ENCODE measurements around the gene DNAH3. TPM values are rescaled to one million over a fixed set of nuclear protein-coding genes. Genes with fewer than 3 reads are reported as not detected.
"Not testable (repeated sequence)": the region's sequence is repeated elsewhere in the genome, so short reads cannot be mapped to it uniquely, and the experiment has no call there.

Gene DNAH3
- total RNA-seq, 2 experiments from 2014 or later = not detected

GRCh38 chr16:20957153-20957552, 193.5 kb downstream of the DNAH3 start:
- H3K36me3 Mint-ChIP-seq = no peaks in the 10 kb centered on the region
- H3K27me3 Mint-ChIP-seq = peaks cover 4% of the 10 kb centered on the region
- H3K4me1 Mint-ChIP-seq (ENCODE audit: low read depth) = no peaks in the 10 kb centered on the region
- H3K4me3 Mint-ChIP-seq = no peak overlapping the region
- CTCF ChIA-PET = no interaction called here
- no peaks in the 10 kb centered on the region for H3K9me3 Mint-ChIP-seq
- H3K27ac Mint-ChIP-seq = no peak overlapping the region
- POLR2A ChIA-PET = no interaction called here
- intact Hi-C loops (cut with micrococcal nuclease) = no loop called here
- DNase-seq = no peak

DNA sequence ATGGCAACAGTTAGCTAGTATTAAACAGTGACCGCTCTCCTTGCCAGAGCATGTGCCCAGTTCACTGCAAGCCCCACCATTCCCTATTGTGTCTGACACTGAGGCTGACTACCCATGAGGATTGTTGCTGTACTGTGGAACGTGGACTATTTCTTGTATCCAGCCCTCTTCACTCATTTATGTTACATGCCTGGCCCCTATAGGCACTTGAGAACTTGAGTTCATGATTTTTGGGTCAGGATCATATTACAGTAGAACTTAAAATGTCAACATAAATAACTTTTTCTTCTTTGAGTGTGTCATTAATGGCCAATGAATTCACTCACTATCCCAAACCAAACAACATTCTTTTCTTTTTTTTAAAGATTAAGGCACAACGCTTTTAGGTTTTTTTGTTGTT, 194.3 kb downstream of the DNAH3 start:
- no peaks in the 10 kb centered on the region for H3K9me3 Mint-ChIP-seq
- no peak overlapping the region for H3K4me3 Mint-ChIP-seq
- H3K4me1 Mint-ChIP-seq (ENCODE audit: low read depth) = no peaks in the 10 kb centered on the region
- H3K36me3 Mint-ChIP-seq = no peaks in the 10 kb centered on the region
- intact Hi-C loops (cut with micrococcal nuclease) = no loop called here
- DNase-seq = no peak
- peaks cover 5% of the 10 kb centered on the region for H3K27me3 Mint-ChIP-seq
- H3K27ac Mint-ChIP-seq = no peak overlapping the region
- ChIA-PET CTCF (no interaction called here), POLR2A (no interaction called here)

DNA sequence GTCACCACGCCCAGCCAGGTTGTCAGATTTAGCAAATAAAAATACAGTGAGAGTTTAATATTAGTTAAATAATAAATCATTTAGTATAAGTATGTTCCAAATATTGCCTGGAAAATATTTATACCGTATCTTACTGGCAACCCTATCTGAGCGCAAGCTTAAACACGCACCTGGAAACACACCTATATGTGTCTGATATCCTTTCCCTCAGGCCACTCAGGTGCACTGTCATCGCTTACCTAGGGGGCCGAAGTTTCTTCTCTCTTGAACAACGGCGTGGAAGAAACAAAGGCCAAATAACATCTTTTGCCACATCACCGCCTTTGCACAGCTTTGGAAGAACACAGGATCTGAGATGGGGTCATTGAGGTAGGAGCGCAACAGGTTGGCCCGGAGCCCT, 196.1 kb downstream of the DNAH3 start:
- DNase-seq = no peak
- intact Hi-C loops (cut with micrococcal nuclease) = no loop called here
- POLR2A ChIA-PET = no interaction called here
- peaks cover 7% of the 10 kb centered on the region for H3K27me3 Mint-ChIP-seq
- H3K36me3 Mint-ChIP-seq = no peaks in the 10 kb centered on the region
- CTCF ChIA-PET = no interaction called here
- H3K27ac Mint-ChIP-seq = no peak overlapping the region
- H3K4me3 Mint-ChIP-seq = no peak overlapping the region
- no peaks in the 10 kb centered on the region for H3K4me1 Mint-ChIP-seq (ENCODE audit: low read depth)
- H3K9me3 Mint-ChIP-seq = no peaks in the 10 kb centered on the region

DNA sequence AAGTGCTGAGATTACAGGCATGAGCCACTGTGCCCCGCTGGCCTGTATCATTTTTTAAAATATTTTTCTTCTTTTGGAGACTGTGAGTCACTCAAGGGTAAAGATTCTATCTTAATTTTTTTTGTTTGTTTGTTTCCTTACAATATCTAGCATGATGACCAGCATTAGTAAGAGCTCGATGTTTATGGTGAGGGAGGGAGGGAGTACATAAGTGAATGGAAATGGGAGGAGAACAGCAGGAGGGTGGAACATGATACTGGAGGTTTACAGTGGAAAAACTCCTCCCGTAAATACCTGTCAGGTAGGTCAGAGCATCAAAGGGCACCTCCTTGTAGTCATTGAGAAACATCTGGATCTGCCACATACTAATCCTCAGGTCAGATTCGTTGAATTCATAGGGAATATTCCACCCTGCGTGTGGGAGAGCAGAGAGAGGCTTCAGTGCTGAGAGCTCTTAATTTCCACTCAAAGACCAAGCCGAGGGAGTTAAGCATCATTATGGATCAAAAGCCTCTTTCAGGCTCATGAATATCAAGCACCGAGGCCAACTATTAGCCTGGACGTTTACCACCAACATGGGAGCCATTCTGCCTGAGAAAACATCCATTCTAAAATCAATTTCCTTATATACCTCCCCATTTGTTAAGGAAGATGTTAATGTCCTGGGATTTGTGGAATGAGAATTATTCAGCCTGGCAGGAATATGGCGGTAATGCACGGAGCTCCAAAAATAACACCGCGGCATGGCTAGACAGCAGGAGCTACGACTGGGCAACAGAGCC, 198.3 kb downstream of the DNAH3 start:
- Mint-ChIP-seq H3K9me3 (no peaks in the 10 kb centered on the region), H3K4me1 (ENCODE audit: low read depth) (no peaks in the 10 kb centered on the region), H3K4me3 (no peak overlapping the region), H3K36me3 (no peaks in the 10 kb centered on the region), H3K27me3 (peaks cover 7% of the 10 kb centered on the region), H3K27ac (no peak overlapping the region)
- ChIA-PET POLR2A (no interaction called here), CTCF (no interaction called here)
- intact Hi-C loops (cut with micrococcal nuclease) = no loop called here
- DNase-seq = no peak

DNA sequence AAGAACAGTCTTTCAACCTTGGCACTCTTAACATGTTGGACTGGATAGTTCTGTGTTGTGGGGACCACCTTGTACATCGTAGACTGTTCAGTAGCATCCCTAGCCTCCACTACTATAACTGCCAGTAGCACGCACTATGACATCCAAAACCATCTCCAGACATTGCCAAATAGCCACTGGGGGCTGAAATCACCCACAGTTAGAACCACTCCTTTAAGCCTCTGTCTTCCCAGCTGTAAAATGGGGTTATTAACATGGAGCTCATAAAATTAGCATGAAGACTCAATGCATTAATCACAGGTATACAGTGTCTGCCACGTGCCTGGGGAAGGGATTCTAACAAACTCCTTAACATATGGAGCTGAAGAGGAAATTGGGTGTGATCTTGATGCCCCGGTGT, 200.4 kb downstream of the DNAH3 start:
- CTCF ChIA-PET = no interaction called here
- intact Hi-C loops (cut with micrococcal nuclease) = no loop called here
- H3K27me3 Mint-ChIP-seq = peaks cover 7% of the 10 kb centered on the region

GRCh38 chr16:20949660-20950059, 201.0 kb downstream of the DNAH3 start:
- Mint-ChIP-seq H3K4me3 (no peak overlapping the region), H3K4me1 (ENCODE audit: low read depth) (peaks cover 4% of the 10 kb centered on the region), H3K27me3 (peaks cover 7% of the 10 kb centered on the region), H3K36me3 (no peaks in the 10 kb centered on the region), H3K9me3 (no peaks in the 10 kb centered on the region), H3K27ac (no peak overlapping the region)
- intact Hi-C loops (cut with micrococcal nuclease) = loop anchor here (5.0 to 10.0 kb wide), 2 partner anchors 147 to 175 kb away; no protein-coding TSS in a partner anchor
- DNase-seq = no peak
- ChIA-PET CTCF (interaction anchor here (1.6 kb wide), 1 partner anchor 100 kb away, joined by 6 read pairs; no protein-coding TSS in a partner anchor), POLR2A (no interaction called here)

More for the DNA sequence above, 200.4 kb downstream of the DNAH3 start:
- Mint-ChIP-seq H3K4me1 (ENCODE audit: low read depth) (no peaks in the 10 kb centered on the region), H3K4me3 (no peak overlapping the region), H3K36me3 (no peaks in the 10 kb centered on the region), H3K27ac (no peak overlapping the region), H3K9me3 (no peaks in the 10 kb centered on the region)
- no peak for DNase-seq
- POLR2A ChIA-PET = no interaction called here

- intact Hi-C loops (cut with micrococcal nuclease) = loop anchor here (5.0 to 10.0 kb wide), 2 partner anchors 146 to 174 kb away; no protein-coding TSS in a partner anchor
- POLR2A ChIA-PET = no interaction called here
- H3K4me1 Mint-ChIP-seq (ENCODE audit: low read depth) = peaks cover 11% of the 10 kb centered on the region
- DNase-seq = no peak
- H3K4me3 Mint-ChIP-seq = no peak overlapping the region
- peaks cover 7% of the 10 kb centered on the region for H3K27me3 Mint-ChIP-seq
- H3K27ac Mint-ChIP-seq = no peak overlapping the region
- CTCF ChIA-PET = interaction anchor here (1.6 kb wide), 1 partner anchor 99 kb away, joined by 6 read pairs; no protein-coding TSS in a partner anchor
- H3K9me3 Mint-ChIP-seq = no peaks in the 10 kb centered on the region
- no peaks in the 10 kb centered on the region for H3K36me3 Mint-ChIP-seq
Measured at GRCh38 chr16:20948444-20948843, 202.2 kb downstream of the DNAH3 start.

DNA sequence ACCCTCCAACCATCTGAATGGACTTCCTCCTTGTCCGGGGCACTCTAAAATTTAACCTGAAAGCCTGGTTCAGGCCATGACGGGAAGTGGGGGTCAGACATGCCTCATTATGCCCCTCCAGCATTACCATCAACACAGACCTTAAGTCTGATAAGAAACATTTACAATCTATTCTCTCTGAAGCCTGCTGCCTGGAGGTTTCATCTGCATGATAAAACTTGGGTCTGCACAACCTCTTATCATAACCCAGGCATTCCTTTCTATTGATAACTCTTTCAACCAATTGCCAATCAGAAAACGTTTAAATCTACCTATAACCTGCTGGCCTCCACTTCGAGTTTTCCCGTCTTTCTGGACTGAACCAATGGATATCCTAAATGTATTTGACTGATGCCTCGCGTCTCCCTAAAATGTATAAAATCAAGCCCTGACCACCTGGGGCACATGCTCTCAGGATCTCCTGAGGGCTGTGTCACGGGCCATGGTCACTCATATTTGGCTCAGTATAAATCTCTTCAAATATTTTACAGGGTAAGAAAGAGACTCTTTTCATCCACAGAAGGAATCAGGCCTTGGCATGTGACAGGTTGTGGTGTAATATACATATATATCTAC, 204.5 kb downstream of the DNAH3 start:
- H3K9me3 Mint-ChIP-seq = no peaks in the 10 kb centered on the region
- no peak for DNase-seq
- ChIA-PET POLR2A (no interaction called here), CTCF (no interaction called here)
- H3K27me3 Mint-ChIP-seq = peaks cover 2% of the 10 kb centered on the region
- peaks cover 19% of the 10 kb centered on the region for H3K4me1 Mint-ChIP-seq (ENCODE audit: low read depth)
- no peak overlapping the region for H3K4me3 Mint-ChIP-seq
- no peak overlapping the region for H3K27ac Mint-ChIP-seq
- intact Hi-C loops (cut with micrococcal nuclease) = loop anchor here (5.0 to 10.0 kb wide), 2 partner anchors 144 to 171 kb away; no protein-coding TSS in a partner anchor
- no peaks in the 10 kb centered on the region for H3K36me3 Mint-ChIP-seq

DNA sequence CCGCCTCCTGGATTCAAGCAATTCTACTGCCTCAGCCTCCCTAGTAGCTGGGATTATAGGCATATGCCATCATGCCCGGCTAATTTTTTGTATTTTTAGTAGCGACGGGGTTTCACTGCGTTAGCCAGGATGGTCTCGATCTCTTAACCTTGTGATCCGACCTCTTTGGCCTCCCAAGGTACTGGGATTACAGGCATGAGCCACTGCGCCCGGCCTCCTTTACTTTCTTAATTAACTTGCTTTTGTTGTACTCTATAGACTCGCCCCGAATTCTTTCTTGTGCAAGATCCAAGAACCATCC, 205.1 kb downstream of the DNAH3 start:
- CTCF ChIA-PET, DNase-seq, H3K27ac Mint-ChIP-seq, H3K36me3 Mint-ChIP-seq, H3K4me3 Mint-ChIP-seq, H3K27me3 Mint-ChIP-seq, H3K9me3 Mint-ChIP-seq, POLR2A ChIA-PET: not testable (repeated sequence)
- intact Hi-C loops (cut with micrococcal nuclease) = loop anchor here (1.0 to 10.0 kb wide), 6 partner anchors 34 to 171 kb away; partner anchors contain the start of genes DCUN1D3 and LYRM1
- peaks cover 23% of the 10 kb centered on the region for H3K4me1 Mint-ChIP-seq (ENCODE audit: low read depth)

DNA sequence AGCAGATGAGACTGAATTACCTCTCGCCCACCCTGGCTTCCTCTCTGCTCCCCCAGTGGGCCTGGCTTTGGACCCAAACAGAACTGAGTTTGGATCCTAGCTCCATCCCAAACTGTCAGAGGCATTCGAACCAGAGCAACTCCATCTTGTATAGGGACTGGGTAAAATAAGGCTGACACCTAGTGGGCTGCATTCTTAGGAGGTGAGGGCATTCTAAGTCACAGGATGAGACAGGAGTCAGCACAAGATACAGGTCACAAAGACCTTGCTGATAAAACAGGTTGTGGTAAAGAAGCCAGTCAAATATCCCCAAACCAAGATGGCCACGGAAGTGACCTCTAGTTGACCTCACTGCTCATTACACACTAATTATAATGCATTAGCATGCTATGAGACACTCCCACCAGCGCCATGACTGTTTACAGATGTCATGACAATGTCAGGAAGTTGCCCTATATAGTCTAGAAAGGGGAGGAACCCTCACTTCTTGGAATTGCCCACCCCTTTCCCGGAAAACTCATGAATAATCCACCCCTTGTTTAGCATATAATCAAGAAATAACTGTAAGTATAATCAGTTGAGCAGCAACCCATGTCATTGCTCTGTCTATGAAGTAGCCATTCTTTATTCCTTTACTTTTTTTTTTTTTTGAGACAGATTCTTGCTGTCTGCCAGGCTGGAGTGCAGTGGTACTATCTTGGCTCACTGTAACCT, 205.6 kb downstream of the DNAH3 start:
- Mint-ChIP-seq H3K27ac (no peak overlapping the region), H3K9me3 (no peaks in the 10 kb centered on the region), H3K36me3 (no peaks in the 10 kb centered on the region), H3K4me3 (no peak overlapping the region), H3K27me3 (no peaks in the 10 kb centered on the region), H3K4me1 (ENCODE audit: low read depth) (peaks cover 25% of the 10 kb centered on the region)
- intact Hi-C loops (cut with micrococcal nuclease) = loop anchor here (1.0 to 10.0 kb wide), 6 partner anchors 34 to 170 kb away; partner anchors contain the start of genes DCUN1D3 and LYRM1
- DNase-seq = peak; percentile 80
- ChIA-PET POLR2A (interaction anchor here (1.0 kb wide), 1 partner anchor 45 kb away, joined by 3 read pairs; the partner anchor contains the start of genes DCUN1D3 and LYRM1), CTCF (interaction anchor here (0.6 to 2.3 kb wide), 2 partner anchors 36 to 95 kb away, joined by 3 to 20 read pairs; no protein-coding TSS in a partner anchor)

DNA sequence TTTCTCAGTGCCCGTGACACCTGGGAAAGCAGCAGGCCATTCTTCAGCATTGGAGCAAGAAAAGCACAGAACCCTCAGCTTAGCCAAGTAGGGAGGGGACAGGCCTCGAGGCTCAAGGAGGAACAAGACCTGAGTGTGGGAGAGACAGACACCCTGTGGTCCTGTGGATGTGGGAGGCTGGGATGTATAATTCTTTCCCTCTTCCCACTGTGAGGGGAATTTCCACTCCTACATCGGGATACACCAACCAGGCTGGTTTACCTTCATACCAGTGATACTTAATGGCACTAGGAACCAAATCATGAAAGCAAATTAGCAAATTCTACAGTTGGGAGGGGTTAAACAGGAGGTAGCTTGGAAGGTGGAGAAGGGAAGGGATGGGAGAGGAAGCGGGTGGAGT, 208.4 kb downstream of the DNAH3 start:
- Mint-ChIP-seq H3K27ac (no peak overlapping the region), H3K27me3 (no peaks in the 10 kb centered on the region), H3K9me3 (no peaks in the 10 kb centered on the region), H3K4me3 (no peak overlapping the region), H3K4me1 (ENCODE audit: low read depth) (peaks cover 45% of the 10 kb centered on the region), H3K36me3 (no peaks in the 10 kb centered on the region)
- intact Hi-C loops (cut with micrococcal nuclease) = loop anchor here (10.0 kb wide), 1 partner anchor 167 kb away; no protein-coding TSS in a partner anchor
- no peak for DNase-seq
- POLR2A ChIA-PET = interaction anchor here (2.3 kb wide), 1 partner anchor 42 kb away, joined by 5 read pairs; the partner anchor contains the start of gene DCUN1D3
- CTCF ChIA-PET = interaction anchor here (1.8 kb wide), 1 partner anchor 92 kb away, joined by 6 read pairs; no protein-coding TSS in a partner anchor

- no peak overlapping the region for H3K4me3 Mint-ChIP-seq
- H3K27ac Mint-ChIP-seq = no peak overlapping the region
- H3K36me3 Mint-ChIP-seq = no peaks in the 10 kb centered on the region
- ChIA-PET POLR2A (interaction anchor here (0.7 to 2.3 kb wide), 2 partner anchors 42 to 639 kb away, joined by 5 read pairs; partner anchors contain the start of gene DCUN1D3), CTCF (interaction anchor here (1.0 to 1.8 kb wide), 2 partner anchors 30 to 92 kb away, joined by 3 to 6 read pairs; no protein-coding TSS in a partner anchor)
- no peaks in the 10 kb centered on the region for H3K9me3 Mint-ChIP-seq
- DNase-seq = no peak
- H3K27me3 Mint-ChIP-seq = peaks cover 4% of the 10 kb centered on the region
- intact Hi-C loops (cut with micrococcal nuclease) = loop anchor here (2.0 to 10.0 kb wide), 2 partner anchors 31 to 167 kb away; no protein-coding TSS in a partner anchor
- H3K4me1 Mint-ChIP-seq (ENCODE audit: low read depth) = peaks cover 45% of the 10 kb centered on the region
Measured at GRCh38 chr16:20941636-20941926, 209.1 kb downstream of the DNAH3 start.

All from activated CD4-positive, alpha-beta memory T cell treated with anti-CD3 and anti-CD28 coated beads for 36 hours (primary cell).